Measurements from ENCODE around the gene CILP2.
A peak's percentile ranks its signal among the peaks of the same experiment; 100 is the strongest.

CILP2 gene

DNA sequence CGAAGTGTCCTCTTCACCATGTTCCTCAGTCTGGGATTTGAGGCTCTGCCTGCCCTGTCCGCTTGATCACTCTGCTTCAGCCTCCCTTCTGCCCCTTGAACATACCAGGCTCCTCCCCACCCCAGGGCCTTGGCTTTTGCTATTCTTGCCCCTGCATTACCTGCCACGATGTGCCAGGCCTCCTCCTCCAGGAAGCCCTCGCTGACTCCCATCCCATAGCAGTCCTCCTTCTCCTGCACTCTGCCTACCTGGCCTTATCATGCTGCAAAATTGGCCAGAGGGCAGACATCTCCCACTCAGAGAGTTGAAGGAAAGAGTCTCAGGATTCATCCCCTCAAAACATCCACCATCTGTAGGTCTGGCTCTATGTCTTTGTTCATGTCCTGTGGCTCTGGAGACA is 7.2 kb upstream of the CILP2 start:
- no peak for DNase-seq (ENCODE audit: low read depth)

DNA sequence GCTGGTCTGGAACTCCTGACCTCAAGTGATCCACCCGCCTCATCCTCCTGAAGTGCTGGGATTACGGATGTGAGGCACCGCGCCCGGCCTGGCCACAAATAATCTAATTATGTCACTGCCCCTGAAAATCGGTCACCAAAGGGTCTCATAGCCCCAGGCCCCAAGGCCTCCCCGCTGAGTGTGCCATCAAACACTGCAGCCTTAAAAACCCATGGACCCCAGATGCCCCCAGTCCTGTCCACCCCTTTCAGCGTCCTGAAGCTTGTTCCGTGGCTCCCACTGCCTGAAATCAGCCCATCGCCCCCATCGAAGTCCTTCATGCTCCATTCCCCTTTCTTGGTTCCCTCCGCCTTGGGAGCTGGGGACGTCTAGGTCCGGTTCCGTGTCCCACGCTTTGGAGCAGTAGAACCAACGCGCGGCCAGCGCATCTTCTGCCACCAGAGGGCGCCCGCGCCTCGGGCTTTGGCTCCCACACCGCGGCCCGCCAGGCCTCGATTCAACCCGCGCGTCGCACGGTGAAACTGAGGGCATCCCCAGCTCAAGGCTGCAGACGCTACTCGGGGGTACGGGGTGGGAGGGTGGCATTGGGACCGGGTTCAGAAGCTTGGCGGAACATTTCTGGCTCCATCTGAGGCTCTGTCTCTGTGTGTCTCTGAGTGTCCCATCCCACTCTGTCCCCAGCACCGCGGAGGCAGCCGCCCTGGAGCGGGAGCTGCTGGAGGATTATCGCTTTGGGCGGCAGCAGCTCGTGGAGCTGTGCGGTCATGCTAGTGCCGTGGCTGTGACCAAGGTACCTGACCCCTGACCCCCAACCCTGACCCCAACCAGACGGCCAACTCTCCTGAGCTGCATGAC is 5.9 kb upstream of the CILP2 start:
- DNase-seq (ENCODE audit: low read depth): peak; percentile 78
- TF ChIP-seq, protein P1, sequence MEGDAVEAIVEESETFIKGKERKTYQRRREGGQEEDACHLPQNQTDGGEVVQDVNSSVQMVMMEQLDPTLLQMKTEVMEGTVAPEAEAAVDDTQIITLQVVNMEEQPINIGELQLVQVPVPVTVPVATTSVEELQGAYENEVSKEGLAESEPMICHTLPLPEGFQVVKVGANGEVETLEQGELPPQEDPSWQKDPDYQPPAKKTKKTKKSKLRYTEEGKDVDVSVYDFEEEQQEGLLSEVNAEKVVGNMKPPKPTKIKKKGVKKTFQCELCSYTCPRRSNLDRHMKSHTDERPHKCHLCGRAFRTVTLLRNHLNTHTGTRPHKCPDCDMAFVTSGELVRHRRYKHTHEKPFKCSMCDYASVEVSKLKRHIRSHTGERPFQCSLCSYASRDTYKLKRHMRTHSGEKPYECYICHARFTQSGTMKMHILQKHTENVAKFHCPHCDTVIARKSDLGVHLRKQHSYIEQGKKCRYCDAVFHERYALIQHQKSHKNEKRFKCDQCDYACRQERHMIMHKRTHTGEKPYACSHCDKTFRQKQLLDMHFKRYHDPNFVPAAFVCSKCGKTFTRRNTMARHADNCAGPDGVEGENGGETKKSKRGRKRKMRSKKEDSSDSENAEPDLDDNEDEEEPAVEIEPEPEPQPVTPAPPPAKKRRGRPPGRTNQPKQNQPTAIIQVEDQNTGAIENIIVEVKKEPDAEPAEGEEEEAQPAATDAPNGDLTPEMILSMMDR (IDR thresholded peaks at IDR 0.05; ENCODE audit: insufficient read depth, low read depth, low read length, missing control alignments): peak; percentile 97
- no peak overlapping the region for H3K4me3 ChIP-seq (ENCODE audit: low read depth, low read length)

More for the DNA sequence above, 7.2 kb upstream of the CILP2 start:
- H3K4me3 ChIP-seq (ENCODE audit: low read depth, low read length): no peak overlapping the region
- TF ChIP-seq, protein P1 (IDR thresholded peaks at IDR 0.05; ENCODE audit: insufficient read depth, low read depth, low read length, missing control alignments): no peak

DNA sequence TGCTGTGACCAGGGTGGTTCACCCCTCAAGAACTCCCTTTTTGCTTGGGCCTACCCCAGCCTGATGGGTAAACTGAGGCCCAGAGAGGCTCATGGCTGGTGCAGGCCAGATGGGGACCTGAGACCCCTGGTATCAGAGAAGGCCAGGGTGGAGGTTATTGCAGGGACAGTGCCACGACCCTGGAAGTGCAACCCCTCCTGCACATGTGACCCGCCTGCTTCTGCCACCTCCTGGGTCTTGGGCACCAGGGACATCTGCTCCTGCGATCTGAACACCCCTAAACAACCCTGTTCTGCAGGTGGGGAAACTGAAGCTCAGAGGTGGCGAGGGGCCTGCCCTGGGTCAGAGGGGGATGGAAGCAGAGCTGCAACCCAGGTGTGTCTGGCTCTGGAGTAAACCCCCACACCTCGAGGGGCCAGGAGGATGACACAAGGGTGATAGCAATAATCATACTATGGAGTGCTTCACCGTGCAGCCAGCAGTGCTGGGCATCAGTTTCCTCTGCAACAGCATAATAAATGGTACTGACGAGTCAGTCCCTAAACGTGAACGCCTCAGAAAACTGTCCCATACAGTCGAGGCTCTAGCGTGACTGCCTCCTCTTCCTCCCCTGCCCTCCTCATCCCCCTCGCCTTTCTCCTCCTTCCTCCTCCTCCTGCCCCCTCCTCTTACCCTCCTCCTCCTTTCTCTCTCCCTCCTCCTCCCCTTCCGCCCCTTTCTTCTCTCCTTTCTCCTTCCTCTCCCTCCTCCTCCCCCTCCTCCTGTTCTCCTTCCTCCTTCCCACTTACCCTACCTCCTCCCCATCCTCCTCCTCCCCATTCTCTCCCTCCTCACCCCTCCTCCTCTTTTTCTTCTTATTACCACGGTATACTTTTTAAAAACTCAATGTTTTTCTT is 5.0 kb upstream of the CILP2 start:
- TF ChIP-seq, protein P1 (IDR thresholded peaks at IDR 0.05; ENCODE audit: insufficient read depth, low read depth, low read length, missing control alignments): no peak
- DNase-seq (ENCODE audit: low read depth): no peak
- no peak overlapping the region for H3K4me3 ChIP-seq (ENCODE audit: low read depth, low read length)

- DNase-seq (ENCODE audit: low read depth): no peak
- no peak overlapping the region for H3K4me3 ChIP-seq (ENCODE audit: low read depth, low read length)
- TF ChIP-seq, protein P1 (IDR thresholded peaks at IDR 0.05; ENCODE audit: insufficient read depth, low read depth, low read length, missing control alignments): no peak
These were observed 4.2 kb upstream of the CILP2 start for GRCh38 chr19:19533841-19534240.

DNA sequence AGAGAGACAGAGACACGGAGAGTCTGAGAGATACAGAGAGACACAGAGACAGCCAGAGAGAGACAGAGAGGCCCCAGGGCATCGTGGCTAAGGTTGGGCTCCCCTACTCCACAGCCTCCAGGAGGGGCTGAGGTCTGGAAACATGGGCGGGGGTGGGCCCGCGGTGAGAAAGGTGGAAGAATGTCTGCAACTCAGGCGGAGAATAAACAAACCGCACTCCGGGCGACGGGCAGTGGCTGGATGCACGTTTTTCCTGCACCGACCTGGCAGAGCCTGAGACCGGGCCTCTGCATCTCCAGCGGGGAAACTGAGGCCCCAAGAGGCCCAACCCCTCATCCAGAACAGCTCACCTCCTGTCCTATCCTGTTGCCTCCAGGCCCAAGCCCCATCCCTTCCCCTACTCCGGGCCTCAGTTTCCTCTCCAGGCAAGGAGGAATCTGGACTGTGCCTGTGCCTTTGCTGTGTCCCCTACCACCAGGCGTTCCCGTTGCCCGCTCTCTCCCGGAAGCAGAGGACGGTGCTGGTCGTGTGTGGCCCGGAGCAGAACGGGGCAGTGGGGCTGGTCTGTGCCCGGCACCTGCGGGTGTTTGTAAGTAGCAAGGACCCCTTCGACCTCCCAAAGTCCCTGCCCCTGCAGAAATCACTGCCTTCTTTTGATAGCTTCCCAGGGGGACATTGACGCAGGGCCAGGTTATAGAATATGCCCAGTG is 3.4 kb upstream of the CILP2 start:
- TF ChIP-seq, protein P1 (IDR thresholded peaks at IDR 0.05; ENCODE audit: insufficient read depth, low read depth, low read length, missing control alignments): no peak
- no peak for DNase-seq (ENCODE audit: low read depth)
- H3K4me3 ChIP-seq (ENCODE audit: low read depth, low read length): no peak overlapping the region

GRCh38 chr19:19535311-19536191 is 2.5 kb upstream of the CILP2 start:
- TF ChIP-seq, protein P1 (IDR thresholded peaks at IDR 0.05; ENCODE audit: insufficient read depth, low read depth, low read length, missing control alignments): no peak
- DNase-seq (ENCODE audit: low read depth): no peak
- H3K4me3 ChIP-seq (ENCODE audit: low read depth, low read length): no peak overlapping the region

Data from GM12865 (cell line).